ENCODE results near the gene EPHB3. TPM values are rescaled to one million over a fixed set of nuclear protein-coding genes. Genes with fewer than 3 reads are reported as not detected.

The EPHB3 gene
- total RNA-seq, 1 experiment from 2014 or later = 6.0 TPM

GRCh38 chr3:184626923-184627322, 65.3 kb downstream of the EPHB3 start:
- TF ChIP-seq, protein P1, sequence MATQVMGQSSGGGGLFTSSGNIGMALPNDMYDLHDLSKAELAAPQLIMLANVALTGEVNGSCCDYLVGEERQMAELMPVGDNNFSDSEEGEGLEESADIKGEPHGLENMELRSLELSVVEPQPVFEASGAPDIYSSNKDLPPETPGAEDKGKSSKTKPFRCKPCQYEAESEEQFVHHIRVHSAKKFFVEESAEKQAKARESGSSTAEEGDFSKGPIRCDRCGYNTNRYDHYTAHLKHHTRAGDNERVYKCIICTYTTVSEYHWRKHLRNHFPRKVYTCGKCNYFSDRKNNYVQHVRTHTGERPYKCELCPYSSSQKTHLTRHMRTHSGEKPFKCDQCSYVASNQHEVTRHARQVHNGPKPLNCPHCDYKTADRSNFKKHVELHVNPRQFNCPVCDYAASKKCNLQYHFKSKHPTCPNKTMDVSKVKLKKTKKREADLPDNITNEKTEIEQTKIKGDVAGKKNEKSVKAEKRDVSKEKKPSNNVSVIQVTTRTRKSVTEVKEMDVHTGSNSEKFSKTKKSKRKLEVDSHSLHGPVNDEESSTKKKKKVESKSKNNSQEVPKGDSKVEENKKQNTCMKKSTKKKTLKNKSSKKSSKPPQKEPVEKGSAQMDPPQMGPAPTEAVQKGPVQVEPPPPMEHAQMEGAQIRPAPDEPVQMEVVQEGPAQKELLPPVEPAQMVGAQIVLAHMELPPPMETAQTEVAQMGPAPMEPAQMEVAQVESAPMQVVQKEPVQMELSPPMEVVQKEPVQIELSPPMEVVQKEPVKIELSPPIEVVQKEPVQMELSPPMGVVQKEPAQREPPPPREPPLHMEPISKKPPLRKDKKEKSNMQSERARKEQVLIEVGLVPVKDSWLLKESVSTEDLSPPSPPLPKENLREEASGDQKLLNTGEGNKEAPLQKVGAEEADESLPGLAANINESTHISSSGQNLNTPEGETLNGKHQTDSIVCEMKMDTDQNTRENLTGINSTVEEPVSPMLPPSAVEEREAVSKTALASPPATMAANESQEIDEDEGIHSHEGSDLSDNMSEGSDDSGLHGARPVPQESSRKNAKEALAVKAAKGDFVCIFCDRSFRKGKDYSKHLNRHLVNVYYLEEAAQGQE (IDR thresholded peaks at IDR 0.05; ENCODE audit: insufficient read depth in 1 of 2, low read depth in 2 of 2, low read length in 1 of 2) = no peak
- TF ChIP-seq, protein P2, sequence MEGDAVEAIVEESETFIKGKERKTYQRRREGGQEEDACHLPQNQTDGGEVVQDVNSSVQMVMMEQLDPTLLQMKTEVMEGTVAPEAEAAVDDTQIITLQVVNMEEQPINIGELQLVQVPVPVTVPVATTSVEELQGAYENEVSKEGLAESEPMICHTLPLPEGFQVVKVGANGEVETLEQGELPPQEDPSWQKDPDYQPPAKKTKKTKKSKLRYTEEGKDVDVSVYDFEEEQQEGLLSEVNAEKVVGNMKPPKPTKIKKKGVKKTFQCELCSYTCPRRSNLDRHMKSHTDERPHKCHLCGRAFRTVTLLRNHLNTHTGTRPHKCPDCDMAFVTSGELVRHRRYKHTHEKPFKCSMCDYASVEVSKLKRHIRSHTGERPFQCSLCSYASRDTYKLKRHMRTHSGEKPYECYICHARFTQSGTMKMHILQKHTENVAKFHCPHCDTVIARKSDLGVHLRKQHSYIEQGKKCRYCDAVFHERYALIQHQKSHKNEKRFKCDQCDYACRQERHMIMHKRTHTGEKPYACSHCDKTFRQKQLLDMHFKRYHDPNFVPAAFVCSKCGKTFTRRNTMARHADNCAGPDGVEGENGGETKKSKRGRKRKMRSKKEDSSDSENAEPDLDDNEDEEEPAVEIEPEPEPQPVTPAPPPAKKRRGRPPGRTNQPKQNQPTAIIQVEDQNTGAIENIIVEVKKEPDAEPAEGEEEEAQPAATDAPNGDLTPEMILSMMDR (IDR thresholded peaks at IDR 0.05) = no peak
- no peak for TF ChIP-seq SIN3A (IDR thresholded peaks at IDR 0.05; ENCODE audit: borderline replicate concordance, insufficient read depth, low read depth, low read length)
- intact Hi-C loops (cut with micrococcal nuclease; ENCODE audit: unreplicated experiment) = no loop called here
- 0 out of 2 replicates have a peak, but pooled peaks cover 2% of the 10 kb centered on the region for H3K27me3 ChIP-seq (ENCODE audit: control insufficient read depth, insufficient read depth, low read length)
- in situ Hi-C loops (cut with HindIII; ENCODE audit: low pct_unique_long_range_greater_than_20kb, low sequenced_read_pairs) = no loop called here
- DNase-seq (ENCODE audit: low read depth, low spot score) (no peak), ATAC-seq (no peak)
- ChIA-PET POLR2A (no interaction called here), CTCF (no interaction called here)
- H3K9me3 ChIP-seq (ENCODE audit: control insufficient read depth, insufficient read depth, low read depth, low read length) = no peaks in the 10 kb centered on the region
- no TSS peak for BruUV-seq (replicated peaks)
- no peak overlapping the region for H3K27ac ChIP-seq (ENCODE audit: low read length)
- H3K4me3 ChIP-seq (ENCODE audit: low read depth in 2 of 2, low read length in 2 of 2) = no peak overlapping the region
- H3K36me3 ChIP-seq (ENCODE audit: control insufficient read depth, insufficient read depth, low read length) = no peaks in the 10 kb centered on the region
- H3K4me1 ChIP-seq (ENCODE audit: control insufficient read depth, insufficient read depth, low read length) = no peaks in the 10 kb centered on the region

DNA sequence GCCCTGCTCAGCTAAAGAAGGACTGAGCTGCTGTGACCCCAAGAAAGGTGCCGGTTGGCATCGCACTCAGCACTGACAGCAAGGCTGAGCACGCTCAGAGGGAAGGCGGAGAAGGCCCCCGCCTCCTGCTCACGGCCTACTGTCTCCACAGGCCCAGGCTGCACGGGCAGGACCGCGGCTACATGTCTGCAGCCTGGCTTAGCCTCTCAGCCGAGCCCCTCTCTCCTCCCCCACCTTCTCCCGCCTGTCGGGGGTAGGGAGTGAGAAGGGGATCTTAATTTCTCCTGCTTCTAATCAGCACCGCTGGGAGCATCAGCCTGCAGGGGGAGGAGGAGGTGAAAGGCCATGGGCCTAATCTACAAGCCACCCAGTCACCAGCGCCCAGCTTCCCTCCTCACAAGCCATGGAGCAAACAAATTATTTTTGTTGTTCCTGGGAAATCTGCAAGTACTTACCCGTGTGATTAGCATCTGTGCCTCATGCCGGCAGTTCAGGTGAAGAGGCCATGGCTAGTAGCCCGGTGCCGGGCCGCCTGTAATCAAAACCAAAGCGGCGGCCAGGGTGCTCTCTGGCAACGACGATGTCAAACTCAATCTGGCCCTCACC, 68.1 kb downstream of the EPHB3 start:
- no peak for DNase-seq (ENCODE audit: low read depth, low spot score)
- no peaks in the 10 kb centered on the region for H3K36me3 ChIP-seq (ENCODE audit: control insufficient read depth, insufficient read depth, low read length)
- no peaks in the 10 kb centered on the region for H3K9me3 ChIP-seq (ENCODE audit: control insufficient read depth, insufficient read depth, low read depth, low read length)
- BruUV-seq (replicated peaks) = no TSS peak
- H3K4me1 ChIP-seq (ENCODE audit: control insufficient read depth, insufficient read depth, low read length) = no peaks in the 10 kb centered on the region
- ATAC-seq = no peak
- CTCF ChIA-PET = no interaction called here
- no peak overlapping the region for H3K4me3 ChIP-seq (ENCODE audit: low read depth in 2 of 2, low read length in 2 of 2)
- intact Hi-C loops (cut with micrococcal nuclease; ENCODE audit: unreplicated experiment) (no loop called here), in situ Hi-C loops (cut with HindIII; ENCODE audit: low pct_unique_long_range_greater_than_20kb, low sequenced_read_pairs) (no loop called here)
- H3K27ac ChIP-seq (ENCODE audit: low read length) = no peak overlapping the region
- 0 out of 2 replicates have a peak, but pooled peaks cover 2% of the 10 kb centered on the region for H3K27me3 ChIP-seq (ENCODE audit: control insufficient read depth, insufficient read depth, low read length)
- TF ChIP-seq SIN3A (IDR thresholded peaks at IDR 0.05; ENCODE audit: borderline replicate concordance, insufficient read depth, low read depth, low read length) (no peak), TCF7L2 (IDR thresholded peaks at IDR 0.05; ENCODE audit: low read depth, low read length) (no peak), POLR2AphosphoS5 (IDR thresholded peaks at IDR 0.05; ENCODE audit: low read depth, low read length) (no peak)
- TF ChIP-seq, protein P2 (IDR thresholded peaks at IDR 0.05) = no peak
- TF ChIP-seq, protein P1 (IDR thresholded peaks at IDR 0.05; ENCODE audit: insufficient read depth in 1 of 2, low read depth in 2 of 2, low read length in 1 of 2) = no peak
- POLR2A ChIA-PET = no interaction called here

Measured in Panc1 (cell line).